8988T (cell line): ENCODE results near the gene SEMA3E.
"Not testable (repeated sequence)": the region's sequence is repeated elsewhere in the genome, so short reads cannot be mapped to it uniquely, and the experiment has no call there.

Experiments used
- DNase-seq: peaks from one replicate; pipeline ENCODE4 v3.0.0; 2011

SEMA3E gene

DNA sequence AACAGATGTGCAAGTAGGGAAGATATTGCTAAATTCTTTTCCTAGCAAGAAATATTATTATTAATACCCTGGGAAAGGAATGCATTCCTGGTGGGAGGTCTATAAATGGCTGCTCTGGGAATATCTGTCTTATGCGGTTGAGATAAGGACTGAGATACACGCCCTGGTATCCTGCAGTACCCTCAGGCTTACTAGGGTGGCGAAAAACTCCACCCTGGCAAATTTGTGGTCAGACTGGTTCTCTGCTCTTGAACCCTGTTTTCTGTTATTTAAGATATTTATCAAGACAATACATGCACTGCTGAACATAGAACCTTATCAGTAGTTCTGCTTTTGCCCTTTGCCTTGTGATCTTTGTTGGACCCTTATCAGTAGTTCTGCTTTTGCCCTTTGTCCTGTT, 96.4 kb downstream of the SEMA3E start:
- not testable (repeated sequence) for DNase-seq

DNA sequence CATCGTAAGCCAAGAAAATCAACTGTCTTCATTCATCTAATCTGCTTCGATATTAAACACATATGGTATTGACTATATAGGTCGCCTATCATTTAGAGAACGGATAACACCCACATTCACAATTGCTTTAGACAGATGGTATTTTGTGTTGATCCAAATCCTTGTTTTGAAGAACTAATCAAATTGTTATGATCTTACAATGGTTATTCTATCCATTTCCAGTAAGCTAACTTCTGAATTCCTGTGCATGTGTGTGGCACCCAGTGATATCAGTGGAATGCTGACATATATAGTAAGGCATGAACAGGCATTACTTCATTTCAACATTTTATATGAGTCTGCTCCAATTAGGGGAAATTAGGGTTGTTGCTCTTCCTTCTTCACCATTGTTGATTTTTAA, 98.8 kb downstream of the SEMA3E start:
- no peak for DNase-seq

DNA sequence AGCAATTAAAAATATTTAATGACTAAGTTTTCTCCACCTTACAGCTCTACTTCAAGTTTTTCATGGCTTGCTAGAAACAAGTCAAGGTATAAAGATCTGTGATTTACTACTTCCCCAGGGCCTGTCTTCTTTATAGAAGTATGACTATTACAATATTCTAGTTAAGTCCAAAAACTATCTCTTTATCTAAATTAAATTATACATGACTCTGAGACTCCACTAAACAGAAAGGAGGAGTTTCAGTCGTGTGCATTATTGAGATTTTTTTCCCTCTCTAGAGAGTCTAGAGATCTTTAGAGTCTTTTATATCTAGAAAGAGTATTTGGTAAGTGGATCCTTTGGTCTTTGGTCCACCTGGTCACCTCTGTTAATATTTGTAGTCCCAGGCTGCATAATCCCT, 100.7 kb downstream of the SEMA3E start:
- DNase-seq: no peak

DNA sequence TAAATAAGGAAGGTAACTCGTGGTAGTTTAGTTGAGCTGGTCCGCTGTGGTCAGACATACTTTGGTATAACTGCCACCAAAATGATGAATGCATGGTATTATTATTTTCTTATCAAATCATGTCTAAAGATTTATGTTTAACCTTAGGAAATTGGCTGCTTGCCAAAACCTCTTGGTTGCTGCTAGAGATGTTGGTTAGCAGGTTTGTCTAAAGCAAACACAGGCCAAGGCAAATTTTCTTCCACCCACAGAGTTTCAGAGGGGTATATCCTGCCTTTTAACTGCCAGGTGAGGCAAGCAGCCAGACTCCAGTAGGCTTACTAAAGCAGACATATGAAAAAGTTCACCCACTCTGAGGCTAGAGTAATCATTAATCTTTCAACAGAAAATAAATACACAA, 101.4 kb downstream of the SEMA3E start:
- no peak for DNase-seq

DNA sequence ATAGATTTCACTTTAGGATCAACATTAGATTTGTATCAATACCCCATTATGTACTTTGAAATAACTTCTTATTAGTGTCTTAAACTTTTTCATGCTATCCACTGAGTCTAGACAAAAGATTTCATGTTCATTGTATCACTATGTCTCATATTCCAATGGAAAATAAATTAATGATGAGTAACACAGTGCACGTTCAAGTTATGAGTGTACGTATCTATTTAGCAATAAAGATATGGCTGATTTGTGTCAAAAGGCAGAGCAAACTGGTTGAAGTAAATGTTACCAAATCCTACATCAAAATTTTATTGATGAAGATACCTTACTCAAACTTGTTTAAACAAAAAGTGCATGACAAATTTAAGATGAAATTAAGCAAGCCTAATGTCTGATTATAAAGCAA, 102.4 kb downstream of the SEMA3E start:
- DNase-seq: no peak

DNA sequence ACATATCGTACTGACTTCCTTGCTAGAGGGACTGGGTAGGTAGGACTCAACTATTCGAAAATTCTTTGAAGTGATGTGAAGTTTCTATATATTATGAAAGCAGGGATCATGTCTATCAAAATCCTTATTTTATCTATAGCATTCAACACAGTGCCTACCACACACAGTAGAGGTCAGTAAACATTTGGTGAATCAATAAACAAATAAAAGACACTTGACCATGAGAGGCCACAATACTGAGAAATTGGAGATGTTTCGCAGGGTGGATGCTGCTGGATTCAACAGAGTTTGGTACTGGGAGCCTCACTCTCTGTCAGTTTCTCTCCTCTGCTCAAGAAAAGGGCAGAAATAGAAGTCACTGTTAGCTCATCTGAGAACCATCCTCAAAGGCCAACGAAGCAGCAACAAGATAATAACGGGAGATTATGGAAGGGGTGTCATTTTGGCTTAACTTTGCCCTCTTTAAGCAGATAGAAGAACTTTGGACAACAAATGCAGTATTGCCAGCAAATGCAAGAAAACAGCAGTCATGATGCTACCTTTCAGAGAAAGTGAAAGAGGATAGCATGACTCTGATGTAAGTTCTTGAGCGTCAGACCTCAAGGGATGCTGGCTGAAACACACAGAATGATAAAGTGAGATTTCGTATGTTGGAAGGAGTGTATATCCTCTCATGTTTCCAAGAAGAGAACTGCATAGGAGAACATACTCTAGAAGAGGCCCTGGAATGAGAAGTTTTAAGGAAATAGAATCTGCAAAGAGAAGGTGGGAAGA, 107.6 kb downstream of the SEMA3E start:
- DNase-seq: no peak

DNA sequence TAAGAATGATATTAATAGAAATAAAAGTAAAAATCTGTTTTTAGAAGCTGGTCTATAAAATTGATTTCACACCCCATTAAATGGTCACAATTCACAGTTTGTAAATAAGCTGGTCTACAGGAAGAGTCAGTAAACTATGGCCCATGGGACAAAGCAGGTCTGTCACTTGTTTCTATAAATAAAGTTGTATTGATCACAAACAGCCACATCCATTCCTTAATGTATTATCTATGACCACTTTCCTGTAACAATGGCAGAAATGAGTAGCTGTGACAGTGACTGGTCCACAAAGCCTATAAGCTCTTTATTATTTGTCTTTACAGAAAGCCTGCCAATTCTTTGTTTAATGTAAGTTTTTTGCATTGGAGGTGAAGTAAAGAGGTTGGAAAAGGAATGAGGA, 114.5 kb downstream of the SEMA3E start:
- no peak for DNase-seq

DNA sequence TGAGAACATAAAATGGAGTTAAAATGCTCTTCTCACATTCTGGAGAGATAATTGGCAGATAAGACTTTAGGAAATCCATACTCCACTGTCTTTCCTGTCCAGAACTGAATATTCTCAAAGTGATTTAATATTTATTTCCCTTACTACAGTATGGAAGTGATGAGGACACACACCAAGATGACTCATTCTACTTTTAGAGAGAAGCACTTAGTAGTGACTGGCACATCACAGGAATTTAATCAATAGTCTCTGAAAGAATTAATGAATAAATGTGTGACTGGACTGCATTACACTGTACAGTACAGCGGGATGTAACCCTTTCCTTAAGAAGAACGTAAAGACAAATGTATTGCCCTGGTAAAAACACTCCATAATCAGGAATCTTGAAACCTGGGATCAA, 116.7 kb downstream of the SEMA3E start:
- DNase-seq: no peak

DNA sequence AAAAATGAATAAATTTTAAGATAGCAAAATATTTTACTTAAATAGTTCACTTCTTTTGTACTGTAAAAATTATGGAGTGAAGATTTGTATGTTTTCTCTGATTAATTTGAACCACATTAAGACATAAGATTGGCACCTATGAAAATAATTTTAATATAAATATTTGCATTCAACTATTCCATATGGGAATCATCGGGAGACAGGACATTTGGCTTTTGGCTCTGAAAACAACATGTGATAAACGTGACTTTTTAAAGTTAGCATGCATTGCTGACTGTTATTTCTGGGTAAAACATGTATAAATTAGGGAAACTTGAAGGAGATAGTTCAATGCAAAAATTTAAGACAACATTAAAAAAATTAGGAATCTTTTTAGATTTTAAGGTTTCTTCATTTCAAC, 117.2 kb downstream of the SEMA3E start:
- DNase-seq: no peak

DNA sequence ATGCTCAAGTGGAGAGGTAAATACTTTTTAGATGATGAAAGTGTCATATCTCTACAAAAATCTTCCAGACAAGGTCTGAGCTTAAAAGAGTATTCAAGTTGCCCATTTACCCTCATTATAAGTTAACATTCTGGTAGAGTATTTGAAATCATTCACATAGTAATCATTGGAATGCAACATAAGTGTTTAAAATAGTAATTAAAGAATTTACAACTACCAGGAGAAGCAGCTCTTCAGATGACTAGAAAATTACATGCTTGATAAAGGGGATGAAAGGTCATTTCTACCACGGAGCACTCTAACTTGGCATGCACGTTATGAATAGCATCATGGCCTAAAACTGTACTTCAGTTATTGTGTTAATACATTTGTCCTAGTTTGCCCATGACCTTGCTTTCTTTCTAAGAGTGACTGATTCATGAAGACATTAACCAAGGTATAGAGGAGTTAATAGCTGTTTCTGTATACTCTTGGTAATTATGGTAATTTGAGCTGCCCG, 120.0 kb downstream of the SEMA3E start:
- DNase-seq: no peak

DNA sequence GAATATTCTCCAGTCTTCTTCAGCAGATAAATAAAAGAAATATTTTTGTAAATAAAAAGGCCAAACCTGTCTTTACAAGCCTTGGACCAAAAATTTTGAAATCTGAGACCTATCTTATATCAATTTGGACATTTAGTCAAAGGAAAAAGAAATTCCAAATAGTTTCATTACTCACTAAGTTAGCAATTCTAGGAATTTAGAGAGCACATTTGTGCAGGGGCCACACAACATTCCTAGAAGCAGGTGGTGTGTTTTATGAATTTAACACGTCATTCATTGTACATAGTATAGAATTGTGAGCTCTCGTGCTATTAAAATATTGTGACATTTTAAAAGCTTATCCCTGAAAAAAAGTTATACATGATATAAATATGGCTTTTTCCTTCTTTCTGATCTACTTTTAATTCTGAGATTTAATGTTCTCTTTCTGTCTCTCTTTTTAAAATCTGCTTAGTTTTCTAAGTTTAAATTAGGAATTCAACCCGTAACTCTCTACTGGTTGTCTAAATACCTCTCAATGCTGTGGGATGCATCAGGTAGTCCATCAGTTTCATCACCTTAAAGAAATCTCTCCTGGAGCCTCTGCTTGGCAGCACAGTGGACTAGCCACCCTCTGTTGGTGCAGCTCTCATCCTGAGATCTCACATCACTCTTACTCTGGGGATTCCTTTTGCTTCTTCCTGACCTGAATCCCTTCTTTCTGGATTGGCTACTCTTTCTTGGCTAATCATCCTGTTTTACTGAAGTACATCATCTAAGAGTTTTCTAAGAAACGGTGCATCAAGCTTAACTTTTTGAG, 124.5 kb downstream of the SEMA3E start:
- DNase-seq: no peak

DNA sequence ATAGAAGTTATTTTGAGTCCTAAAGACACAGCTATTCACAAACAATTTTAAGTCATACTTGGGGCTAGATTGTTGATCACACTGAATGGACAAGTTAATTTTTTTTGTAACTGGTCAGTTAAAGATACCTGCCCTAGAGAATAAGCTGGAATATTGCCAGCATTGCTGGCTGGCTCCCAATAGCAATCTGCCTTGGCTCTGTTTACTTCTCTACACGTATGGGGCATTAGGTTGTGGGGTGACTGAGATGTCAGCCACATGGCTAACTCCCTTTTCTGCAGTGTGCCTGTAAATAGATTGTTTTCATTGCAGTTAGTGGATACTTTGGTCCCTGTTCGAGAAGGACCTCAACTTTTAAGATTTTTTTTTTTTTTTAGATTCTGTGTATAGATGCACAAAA, 128.2 kb downstream of the SEMA3E start:
- no peak for DNase-seq

DNA sequence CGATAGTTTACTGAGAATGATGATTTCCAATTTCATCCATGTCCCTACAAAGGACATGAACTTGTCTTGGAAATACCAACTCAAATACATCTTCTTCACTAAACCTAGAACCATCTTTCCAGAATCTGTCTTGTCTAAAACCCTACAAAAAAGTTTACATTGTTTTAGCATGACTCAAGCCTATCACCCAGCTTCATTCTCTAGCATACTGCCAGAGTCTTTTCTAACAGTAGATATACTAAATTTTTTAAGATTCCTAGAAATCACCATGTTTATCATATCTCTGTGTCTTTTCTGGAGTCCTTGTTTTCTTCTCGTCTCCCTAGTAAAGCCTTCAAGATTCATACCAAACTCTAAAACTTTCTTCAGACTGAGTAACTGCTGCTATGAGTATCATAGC, 129.7 kb downstream of the SEMA3E start:
- no peak for DNase-seq

DNA sequence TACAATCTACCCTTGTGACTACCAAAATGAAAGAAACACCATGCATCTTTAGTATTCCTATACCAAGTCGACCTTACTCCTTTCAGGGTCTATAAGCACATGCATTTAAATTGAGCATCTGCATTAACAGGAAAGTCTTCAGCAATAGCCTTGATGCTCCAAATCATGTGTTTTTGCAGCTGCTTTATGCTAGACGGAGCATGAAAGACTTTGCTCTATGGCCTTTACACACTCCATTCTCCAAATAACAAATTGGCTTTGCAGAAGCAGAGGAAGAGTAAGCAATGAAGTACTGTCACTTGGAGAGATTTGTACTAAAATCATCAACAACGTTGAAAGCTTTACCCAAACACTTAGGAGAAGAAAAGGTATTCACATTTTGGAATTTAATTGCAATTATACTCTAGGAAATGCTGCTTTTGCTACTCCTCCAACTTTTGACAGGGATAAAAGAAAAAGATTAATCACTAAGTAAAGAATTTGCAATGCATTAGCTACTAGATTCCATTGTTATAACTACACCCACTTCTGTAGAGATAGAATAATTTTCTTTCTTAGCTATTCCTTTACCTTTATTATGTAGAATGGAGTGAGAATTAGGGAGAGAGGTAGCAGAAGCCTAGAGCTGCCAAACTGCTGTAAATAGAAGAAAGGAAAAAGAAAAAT, 131.8 kb downstream of the SEMA3E start:
- no peak for DNase-seq

DNA sequence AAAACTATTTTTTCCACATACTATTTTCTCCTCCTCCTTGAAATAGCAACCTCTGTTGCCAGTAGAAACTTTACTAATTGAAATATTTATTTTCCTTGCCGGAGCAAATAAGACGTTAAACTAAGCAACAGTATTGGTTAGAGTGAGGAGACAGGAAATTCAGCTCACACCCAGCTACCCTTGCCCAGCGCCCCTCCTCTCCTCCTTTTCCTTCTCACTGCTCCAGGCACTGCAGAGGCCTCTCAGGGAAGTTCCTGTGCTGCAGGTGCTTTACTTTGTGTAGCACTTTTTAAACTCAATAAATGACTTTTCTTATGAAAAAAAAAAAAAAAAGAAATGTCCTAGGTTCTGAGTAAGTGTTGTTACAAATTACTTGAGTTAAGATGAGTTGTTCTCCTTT, 134.0 kb downstream of the SEMA3E start:
- no peak for DNase-seq

DNA sequence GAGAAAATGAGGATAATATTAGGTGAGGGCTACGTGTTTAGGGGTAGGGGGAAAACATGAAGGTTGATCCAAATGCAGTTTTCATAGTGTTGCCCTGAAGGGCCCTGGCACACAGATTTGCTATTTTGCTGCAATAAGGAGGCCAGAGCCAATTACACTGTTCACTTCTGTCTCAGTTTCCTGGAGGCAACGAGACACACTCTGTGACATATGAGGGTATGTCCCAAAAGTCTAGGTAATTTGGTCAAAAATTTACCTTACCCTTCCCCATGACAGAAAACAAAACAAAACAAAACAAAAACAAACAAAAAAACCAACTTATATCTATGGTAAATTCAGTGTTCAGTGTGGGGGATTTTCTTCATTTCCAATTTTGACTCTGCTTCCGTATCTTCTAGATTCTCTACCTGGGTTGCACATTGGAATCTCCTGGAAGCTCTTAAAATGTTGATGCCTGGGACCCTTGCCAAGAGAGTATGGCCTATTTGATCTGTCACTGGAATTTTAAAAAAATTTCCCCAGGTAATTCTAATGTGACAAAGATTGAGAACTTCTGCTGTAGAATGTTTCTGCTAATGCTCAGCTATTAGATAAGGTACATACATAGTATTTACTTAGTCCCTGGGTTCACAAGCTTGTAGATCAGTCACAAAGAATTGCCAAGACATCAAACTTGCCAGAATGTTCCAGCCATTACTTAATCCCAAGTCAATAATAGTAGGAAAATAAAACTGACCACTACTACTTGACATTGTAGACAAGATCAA, 139.5 kb downstream of the SEMA3E start:
- no peak for DNase-seq

DNA sequence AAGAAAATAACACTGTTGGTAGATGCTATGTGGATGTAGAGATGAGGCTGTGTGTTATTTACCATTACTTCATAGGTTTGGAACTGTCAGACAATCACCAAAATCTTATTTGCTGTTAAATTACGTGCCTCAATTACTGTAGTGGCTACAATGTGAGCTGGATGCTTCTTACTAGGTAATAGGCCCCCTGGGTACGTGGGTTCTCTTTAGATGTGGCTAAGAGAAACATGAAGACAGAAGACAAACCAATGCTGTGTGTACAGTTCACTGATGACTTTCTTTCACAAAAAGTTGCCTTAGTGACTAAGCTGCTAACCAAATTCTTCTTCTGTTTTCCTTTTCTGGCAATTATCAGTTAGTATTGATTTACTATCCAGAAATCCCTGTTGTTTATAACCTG, 144.6 kb downstream of the SEMA3E start:
- DNase-seq: no peak

DNA sequence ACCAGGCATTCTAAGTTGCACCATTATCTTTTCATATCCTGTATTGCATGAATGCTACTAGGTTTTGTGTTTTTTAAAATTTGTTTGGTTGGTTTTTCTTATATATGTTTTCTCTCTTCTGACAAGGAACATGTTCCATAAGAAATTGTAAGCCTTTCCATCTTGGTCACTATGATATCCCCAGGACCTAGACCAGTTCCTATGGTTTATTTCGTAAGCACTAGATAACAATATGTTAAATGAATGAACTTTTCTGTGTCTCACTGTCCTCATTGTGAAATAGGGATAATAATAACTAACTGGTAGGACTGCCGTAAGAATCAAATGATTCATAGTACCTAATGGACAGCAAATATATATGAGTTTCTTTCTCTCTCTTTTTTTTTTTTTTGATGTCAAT, 146.3 kb downstream of the SEMA3E start:
- no peak for DNase-seq

DNA sequence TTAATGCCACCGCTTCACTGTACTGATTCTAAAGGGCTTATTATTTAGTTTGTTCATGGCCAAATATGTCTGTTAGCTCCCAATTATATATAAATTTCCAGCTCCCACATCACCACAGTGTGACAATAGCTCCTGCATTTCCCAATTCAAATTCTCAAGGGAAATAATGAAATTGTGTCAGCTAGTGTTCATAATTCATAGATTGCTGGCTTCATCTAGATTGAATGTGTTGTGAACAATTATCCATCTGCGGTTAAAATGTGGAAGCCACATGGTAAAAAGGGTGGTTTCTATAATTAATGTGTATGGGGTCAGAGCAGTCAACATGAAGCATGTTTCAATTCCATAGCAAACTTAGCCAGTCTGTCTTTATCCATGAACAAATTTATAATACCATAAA, 154.3 kb downstream of the SEMA3E start:
- DNase-seq: no peak

DNA sequence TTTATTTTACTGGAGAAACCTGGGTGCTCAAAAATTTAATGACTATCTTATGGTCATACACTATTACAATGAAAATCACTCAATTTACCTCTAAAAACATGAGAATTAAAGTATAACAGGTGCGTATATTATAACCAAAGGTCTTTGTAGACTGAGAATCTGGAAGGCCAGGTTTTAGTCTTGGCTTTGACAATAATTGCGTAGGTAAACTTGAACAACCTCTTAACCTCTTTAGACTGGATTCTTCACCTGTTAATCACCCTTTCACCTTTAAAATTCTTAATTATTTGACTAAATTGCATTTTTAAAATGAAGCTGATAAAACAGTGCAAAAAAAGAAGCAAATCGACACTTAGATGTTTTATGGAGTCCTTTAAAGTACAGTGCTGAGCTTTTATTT, 156.1 kb downstream of the SEMA3E start:
- no peak for DNase-seq

DNA sequence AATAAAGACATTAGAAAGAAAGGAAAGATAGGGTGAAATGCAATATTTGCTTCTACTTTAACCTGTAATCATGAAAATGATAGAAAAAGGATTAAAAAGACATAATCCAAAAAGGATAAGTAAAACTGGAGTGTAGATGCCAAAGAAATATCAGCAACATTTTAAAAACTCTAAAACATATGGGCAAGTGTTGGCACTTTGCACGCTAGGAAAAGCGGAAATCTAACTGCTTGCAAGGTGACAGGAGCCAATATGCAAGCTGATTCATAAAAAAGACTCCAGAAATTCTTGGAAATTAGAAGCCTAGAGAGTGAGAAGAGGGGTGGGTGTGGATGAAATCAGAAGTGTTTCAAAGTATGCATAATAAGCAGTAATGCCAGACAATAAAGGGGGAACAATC, 161.1 kb downstream of the SEMA3E start:
- DNase-seq: no peak

DNA sequence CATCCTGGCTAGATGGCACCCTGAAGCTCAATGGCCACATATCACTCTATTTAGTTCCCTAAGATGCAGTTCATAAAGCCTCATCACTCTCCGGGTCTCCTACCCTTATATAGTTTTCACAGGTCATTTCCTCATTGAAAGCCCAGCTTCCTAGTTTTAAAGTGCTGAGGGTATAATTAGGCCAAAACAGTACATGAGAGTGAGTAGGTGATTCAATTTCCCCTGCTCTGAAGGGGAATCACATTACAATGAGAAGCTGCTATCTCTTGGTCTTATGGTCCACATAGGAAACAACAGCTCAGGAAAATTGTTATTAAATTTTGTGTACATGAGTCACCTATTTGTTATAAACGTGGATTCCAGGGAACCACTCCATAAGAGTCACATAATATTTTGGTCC, 162.0 kb downstream of the SEMA3E start:
- no peak for DNase-seq

DNA sequence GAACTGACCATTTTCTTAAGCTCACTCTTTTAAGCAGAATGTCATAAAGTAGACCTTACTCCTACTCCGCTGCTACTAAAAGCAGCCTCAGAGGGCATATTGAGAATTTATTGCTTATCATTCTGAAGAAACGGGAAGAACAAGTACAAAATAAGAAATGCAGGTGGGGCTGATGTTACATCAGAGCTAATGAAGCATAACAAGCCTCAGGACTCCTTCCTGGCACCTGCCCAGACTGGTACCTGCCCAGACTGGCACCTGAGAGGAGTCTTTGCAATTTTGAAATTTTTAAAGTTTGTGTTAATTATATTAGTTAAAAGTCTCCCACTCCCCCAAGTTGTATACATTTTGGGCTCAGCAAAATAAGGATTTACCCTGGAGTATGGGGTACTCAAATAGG, 162.4 kb downstream of the SEMA3E start:
- no peak for DNase-seq
